Stimulated activated CD8-positive, alpha-beta memory T cell treated with anti-CD3 and anti-CD28 coated beads, Interleukin-15, amount 100 ng/mL, for 4 hours (primary cell): Measurements from ENCODE around the gene CHST7.

Experiments used
- DNase-seq, 2 donors: peaks; one replicate each; pipeline ENCODE4 v3.0.0-alpha.2; 2020; ENCODE audit warnings: low read depth in 2 of 2

CHST7 gene

DNA sequence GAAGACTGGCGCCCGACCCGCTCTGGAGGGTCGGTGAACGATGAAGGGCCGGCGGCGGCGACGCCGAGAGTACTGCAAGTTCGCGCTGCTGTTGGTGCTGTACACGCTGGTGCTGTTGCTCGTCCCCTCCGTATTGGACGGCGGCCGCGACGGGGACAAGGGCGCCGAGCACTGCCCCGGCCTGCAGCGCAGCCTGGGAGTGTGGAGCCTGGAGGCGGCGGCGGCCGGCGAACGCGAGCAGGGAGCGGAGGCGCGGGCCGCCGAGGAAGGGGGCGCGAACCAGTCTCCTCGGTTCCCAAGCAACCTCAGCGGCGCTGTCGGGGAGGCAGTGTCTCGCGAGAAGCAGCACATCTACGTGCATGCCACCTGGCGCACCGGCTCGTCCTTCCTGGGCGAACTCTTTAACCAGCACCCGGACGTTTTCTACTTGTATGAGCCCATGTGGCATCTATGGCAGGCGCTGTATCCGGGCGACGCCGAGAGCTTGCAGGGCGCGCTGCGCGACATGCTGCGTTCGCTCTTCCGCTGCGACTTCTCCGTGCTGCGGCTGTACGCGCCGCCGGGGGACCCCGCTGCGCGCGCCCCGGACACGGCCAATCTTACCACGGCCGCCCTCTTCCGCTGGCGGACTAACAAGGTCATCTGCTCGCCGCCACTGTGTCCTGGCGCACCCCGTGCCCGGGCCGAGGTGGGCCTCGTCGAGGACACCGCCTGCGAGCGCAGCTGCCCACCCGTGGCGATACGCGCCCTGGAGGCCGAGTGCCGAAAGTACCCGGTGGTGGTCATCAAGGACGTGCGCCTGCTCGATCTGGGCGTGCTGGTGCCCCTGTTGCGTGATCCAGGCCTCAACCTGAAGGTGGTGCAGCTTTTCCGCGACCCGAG lies 568 bp downstream of the CHST7 start:
- DNase-seq, result peak; percentile 23 to 40

DNA sequence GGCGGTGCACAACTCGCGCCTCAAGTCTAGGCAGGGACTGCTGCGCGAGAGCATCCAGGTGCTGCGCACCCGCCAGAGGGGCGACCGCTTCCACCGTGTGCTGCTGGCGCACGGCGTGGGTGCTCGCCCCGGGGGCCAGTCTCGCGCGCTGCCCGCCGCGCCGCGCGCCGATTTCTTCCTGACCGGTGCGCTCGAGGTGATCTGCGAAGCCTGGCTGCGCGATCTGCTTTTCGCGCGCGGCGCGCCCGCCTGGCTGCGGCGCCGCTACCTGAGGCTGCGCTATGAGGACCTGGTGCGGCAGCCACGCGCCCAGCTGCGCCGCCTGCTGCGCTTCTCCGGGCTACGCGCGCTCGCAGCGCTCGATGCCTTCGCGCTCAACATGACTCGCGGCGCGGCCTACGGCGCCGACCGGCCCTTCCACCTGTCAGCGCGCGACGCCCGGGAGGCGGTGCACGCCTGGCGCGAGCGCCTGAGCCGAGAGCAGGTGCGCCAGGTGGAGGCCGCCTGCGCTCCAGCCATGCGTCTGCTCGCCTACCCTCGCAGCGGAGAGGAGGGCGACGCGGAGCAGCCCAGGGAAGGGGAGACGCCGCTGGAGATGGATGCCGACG lies 1.3 kb downstream of the CHST7 start:
- peak in 1 of 2 donors; percentile 13 for DNase-seq

DNA sequence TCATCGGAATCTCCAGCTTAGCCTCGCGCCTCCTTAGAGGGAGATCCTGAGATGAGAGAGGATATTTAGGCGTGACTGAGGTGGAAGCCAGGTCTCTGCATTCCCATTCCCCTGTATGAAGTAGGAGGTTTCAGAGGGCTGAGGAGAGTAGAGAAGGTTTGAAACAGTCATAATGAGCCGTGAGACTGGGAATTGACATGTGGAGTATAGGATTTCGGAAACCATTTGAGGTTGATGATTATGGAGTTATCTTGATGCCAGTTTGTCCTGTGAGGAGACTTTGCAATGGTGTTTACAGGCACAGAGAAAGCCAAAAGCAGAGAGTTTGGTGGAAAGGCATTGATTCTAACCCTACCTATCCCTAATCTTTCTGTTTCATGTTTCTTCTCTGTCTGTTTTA lies 2.0 kb downstream of the CHST7 start:
- DNase-seq, result no peak

DNA sequence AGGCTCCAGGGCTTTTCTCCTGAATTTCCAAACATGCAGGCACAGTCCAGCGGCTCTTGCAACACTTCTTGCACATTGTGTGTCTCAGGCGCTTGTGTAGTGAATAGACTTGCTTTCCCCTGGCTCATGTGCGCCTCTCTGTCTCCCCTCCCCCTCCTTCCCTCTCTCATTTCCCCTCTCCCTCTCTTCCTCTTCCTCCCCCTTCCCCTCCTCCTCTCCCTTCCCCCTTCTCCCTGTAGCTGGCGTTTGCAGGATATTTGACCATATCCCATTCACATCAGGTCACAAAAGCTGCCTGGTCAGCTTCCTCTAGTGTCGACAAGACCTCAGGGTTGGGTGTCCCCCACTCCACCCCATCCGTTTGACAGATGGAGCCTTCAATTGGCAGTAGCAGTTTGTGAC lies 2.4 kb downstream of the CHST7 start:
- no peak for DNase-seq

DNA sequence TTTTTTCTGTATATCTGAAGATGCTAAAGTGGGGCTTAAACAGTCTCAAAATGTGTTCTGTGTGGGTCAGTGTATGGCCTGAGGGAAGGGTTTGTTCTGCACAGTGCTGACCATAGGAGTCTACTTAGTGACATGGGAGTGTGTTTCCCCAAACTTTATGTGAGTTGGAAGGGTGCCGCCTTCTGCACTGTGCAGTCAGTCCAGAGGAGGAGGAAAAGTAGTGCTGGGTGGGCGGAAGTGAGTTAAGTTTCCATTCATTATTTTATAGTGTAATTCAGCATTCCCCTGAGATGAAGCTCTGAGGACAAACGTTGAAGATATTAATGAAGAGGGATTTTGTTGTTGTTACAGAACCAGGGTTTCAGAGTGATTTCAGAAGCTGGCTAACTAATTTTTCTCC lies 2.9 kb downstream of the CHST7 start:
- no peak for DNase-seq

DNA sequence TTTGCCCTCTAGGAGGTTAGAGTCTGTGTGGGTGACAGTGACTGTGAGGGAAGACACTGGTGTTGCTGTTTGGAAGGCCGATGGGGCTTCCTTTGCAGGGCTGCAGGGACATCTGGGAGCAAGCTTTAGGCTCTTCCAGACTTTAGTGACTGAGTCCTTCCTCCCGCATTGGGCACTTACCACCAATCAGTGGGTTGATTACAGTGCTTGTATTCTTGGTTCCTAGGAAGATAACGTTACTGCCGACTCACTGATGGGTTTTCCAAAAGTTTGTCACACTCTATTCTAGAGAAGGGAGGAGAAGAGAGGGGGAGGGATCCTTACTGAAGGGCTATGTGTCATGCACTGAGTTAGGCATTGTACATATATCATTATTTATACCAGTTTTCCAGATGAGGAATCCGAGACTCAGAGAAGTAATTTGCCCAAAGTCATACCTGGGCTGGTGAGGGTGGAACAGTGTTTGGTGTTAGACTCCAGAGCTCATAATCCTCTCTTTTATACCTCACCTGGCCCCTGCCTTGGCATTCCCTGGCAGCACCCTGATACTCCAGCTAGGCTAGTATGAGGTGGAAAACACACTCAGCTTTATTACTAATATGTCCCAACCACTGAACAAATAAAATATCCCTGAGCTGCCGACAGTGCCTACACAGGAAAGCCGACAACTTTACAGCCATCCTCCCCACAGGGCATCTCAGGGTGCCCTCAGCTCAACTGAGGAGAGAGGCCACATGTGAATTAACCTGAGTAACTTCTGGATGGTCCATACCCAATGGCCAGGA lies 3.8 kb downstream of the CHST7 start:
- DNase-seq, result no peak

DNA sequence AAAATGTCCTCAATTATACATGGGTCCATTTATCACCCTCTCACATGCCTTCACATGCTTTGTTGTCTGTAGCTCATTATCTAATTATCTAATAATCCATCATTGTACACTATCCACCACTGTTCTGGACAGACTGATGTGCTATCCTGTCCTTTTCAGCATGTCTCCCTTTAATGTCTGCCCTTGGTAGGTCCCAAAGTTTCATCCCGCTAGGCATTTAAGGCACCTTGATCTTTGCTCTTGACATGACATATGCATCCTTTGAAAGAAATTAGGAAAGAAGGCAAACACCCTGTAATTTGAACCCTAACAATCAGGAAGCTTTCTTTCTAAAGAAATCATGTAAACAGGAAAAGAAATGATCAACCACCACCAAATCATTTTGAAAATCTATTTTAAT lies 5.7 kb downstream of the CHST7 start:
- no peak for DNase-seq

DNA sequence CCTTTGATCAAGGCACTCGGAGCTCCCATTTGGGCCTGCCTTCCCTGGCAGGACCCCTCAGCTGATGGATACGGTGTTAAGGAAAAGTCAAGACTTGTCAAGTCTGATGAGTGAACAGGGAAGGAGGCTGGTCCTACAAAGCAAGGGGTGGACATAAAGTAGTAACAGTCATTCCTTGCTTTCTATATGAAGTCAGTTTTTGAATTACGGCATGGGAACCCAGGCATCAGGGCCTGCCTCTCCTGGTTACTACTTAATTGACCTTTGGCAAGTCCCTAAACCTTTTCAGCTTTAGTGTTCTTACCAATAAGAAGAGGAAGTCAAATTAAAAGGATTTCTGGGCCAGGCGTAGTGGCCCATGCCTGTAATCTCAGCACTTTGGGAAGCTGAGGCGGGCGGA lies 7.0 kb downstream of the CHST7 start:
- DNase-seq, result no peak

DNA sequence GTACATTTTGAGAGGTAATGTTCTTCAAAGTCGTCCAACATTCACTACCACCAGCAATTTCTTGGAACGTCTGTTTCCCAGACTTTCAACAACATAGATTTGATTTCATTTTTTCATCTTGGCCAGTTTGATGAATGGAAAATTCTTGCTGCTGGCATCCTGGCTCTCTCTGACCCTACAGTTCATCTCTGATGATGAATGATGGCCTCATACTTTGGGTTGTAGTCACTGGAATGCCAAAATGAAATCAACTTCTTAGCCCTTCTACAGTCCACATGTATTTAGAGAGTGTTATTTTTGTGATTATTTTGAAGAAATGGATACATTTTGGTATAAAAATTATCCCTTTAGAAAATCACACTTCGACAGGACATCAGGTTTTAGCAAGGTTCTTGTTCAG lies 8.8 kb downstream of the CHST7 start:
- no peak for DNase-seq

DNA sequence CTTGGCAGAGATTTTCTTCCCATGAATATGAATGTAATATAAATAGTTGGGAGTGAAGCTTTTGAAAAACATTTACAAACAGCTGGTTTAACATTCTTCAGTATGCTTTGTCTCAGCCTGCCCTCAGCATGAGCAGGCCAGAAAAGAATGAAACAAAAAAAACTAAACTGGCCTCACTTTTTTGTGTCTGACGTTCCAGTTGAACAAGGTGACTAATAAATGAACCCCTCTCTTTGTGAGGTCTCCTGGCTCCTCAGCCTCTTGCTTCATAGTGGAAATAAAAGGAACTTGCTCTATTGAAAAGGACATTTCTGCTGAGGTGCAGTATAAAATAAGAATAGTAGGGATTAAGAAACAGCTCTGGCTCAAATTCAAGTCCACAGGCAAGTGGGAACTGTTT lies 9.4 kb downstream of the CHST7 start:
- DNase-seq, result no peak

DNA sequence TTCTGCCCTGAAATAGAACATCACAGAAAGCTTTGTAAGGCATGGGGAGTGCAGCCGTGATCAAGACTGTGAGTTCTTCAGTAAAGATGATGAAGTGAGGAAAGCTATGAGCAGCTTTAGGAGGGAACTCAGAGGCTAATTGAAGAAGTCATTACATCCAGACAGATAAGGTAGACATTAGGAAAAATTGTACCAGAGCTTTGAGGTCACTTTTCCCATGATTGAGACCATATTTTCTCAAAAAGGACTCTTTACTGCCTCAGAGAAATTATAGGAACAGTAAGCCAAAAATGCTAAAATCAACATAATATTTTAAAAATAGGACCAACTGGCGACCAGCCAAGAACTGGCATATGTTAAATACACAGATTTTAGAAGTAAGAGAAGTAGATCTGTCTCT lies 11.2 kb downstream of the CHST7 start:
- DNase-seq, result no peak

DNA sequence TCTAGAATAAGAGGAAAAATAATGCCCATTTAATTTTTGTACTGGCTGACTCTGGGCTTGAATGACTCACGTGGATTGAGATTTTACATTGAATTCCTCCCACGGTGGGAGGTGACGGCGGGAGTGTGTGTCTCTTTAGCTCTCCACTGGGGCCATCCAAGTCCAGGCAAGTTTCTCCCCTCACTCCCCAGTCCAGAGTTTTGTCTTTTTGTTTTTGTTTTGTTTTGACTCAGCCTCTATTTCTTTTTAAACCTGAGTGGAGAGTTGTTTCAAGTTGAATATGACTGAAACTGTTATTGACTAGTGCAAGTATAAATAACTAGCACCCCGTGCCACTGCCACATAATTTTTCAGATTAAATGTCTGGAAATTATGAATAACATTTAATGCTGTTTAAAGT lies 13.6 kb downstream of the CHST7 start:
- no peak for DNase-seq

DNA sequence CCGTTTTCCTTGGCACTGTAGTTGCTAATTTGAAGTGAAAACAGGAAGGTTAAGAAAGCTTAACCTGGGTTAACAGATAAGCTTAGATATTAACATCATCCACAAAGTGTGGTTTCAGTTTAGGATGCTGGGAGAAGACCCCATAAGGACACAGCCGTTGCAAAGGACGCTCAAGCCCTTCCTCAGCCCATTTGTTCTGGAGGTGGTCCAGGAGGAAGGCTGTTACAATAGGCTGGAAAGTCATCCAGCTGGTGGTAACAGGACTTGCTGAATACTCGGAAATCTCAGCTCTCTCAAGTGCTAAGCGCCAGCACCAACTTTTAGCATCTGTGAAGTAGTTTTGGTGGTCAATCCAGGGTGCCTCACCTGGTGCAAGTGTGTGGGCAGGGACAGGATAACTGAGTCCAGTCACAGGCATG lies 14.2 kb downstream of the CHST7 start:
- no peak for DNase-seq

DNA sequence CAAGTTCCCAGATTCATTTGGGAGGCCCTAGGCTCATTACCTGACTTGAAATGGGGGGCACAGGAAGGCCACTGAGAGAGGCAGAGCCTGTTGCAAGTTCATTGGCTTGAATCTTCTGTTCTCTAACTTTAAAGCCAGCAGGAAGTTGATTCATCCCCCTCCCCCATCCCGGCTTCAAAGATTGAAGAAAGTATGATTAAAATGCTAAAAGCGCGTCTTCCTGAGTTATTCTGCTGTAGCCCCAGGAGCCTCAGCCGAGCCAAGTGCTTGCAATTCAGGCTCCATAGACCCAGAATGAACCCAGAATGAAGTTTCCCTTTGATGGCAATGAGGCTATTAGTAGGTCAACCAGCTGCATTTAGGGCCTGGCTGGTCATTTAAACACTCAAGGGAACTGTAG lies 14.7 kb downstream of the CHST7 start:
- DNase-seq, result no peak

DNA sequence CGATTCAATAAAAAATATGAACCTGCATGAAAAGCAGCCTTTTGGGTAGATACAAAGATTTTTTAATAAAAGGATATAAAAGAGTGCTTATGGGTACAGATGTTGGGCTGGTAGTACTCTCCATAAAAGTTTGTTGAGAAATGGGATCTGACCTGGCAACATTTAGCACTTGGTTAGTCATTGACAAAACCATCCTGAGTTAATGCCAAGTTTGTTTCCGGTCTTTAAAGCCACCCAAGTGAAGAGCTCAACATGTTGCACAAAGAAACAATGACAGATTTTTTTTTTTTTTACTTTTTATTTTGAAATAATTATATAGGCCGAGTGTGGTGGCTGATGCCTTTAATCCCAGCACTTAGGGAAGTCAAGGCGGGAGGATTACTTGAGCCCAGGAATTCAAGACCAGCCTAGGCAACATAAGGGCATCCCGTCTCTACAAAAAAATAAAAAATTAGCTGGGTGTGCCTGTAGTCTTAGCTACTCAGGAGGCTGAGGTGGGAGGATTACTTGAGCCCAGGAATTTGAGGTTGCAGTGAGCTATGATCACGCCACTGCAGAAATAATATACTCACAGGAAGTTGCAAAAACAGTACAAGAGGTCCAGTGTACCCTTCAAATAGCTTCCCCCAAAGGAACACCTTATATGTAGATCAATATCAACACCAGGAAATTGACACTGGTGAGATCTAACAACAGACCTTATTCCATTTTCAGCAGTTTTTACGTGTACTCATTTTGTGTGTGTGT lies 16.6 kb downstream of the CHST7 start:
- no peak for DNase-seq

DNA sequence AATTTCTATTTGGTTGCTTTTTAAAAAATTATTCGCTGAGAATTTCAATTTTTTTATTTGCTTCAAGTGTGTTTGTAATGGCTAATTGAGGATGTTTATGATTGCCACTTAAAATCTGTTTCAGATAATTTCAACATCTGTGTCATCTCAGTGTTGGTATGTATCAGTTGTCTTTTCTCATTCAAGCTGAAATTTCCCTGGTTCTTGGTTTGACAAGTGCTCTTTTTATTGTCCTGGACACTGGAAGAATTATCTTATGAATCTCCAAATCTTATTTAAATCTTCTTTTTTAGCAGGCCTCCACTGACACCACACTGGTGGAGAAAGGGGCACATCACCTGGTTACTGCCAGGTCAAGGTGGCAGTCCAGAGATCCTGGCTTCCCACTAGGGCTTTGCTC lies 21.5 kb downstream of the CHST7 start:
- no peak for DNase-seq

DNA sequence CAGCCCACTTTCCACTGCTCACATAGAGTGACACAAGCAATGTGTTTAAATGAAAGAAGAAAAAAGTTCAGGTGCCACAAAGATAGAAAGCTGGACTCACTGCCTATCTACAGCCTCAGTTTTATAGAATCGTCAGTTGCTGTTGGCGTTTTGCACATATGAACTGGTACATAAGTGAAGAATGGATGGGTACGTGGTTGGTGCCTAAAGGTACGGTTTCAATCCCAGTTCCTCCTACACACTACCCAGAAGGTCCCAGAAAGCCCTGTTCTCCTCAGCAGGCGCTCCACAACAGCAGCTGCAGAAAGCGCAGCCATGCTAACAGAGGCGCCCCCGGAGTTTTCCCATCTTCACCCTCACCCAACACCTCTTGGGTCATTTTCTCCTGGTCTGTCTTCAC lies 23.6 kb downstream of the CHST7 start:
- no peak for DNase-seq

DNA sequence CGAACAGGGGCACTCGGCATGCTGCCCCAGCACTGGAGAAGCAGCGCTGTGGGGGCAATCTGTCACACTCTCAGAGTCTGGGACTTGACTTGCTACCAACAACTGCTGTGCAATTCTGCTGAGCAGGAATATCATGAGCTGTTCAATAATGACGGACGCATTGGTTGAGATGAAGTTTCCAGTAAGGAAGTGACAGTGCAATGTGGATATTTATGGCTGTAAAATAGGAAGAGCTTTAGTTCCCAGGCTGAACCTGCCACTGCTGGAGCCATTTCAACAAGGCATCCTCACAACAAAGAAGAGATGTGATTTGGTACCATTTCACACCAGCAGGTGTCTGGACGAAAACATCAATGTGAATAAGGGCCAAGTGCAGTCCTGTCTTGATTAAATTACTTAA lies 24.2 kb downstream of the CHST7 start:
- DNase-seq, result no peak

DNA sequence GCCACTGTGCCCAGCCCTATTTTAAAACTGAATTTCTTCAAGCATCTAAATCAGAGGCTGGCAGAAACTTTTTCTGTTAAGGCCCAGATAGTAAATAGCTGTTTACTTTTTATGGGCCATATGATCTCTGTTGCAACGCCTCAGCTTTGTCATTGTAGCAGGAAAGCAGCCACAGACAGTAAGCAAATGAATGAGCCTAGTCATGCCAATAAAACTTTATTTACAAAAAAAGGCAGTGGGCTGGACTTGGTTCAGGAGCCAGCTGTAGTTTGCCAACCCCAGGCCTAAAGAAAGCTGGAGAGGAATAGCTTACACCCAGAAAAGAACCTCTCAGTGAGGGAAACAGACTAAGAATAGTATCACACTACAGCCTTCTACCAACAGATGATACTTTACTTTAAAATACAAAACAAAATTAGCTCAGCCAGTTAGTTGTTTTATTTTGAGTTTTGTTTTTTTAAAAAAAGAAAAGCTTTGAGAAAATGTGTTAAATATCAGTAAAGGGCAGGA lies 25.5 kb downstream of the CHST7 start:
- no peak for DNase-seq

DNA sequence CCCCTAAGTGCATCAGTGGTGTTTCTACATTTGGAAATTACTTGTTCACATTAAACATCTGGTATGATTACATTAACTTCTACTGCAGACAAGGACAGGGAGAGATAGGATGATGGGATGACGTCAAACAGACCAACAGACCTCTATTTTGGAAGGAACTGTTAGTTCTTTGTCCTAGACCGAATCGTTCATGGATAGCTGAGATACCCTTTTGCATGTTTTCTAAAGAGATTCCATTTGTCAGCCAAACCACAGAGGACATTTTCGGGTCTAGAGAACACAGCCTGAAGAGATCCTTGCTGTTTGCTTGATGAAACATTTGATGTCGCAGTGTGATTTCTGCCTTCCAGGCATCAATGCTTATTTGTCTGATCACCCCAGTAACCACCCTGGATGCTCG lies 27.7 kb downstream of the CHST7 start:
- DNase-seq, result no peak

DNA sequence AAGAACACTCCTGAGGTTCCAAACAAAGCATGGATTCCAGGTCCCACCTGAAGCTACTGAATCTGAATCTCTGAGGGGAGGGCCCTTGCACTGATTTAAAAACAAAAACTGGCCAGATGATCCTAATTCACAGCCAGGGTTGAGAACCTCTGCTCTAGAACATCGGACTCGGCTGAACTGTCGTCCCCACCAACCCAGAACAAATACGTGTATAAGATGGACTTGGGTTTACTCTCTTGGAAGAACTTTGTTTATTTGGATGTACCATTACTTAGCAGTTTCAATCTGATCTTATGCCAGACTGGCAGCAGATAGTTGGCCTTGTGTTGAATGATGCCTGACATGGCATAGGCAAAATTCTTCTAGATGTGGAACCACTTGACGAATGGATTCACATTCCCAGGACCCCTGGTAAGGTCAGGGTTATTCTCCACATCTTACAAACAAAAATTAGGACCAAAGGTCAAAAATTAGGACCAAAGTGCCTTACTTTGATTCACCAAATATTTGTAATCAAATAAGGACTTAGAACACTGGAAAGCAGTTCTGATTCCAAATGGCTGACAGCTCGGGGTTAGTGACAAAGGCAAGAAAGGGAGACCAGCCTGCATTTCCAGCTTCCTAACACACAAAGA lies 29.0 kb downstream of the CHST7 start:
- no peak for DNase-seq
